GM12874 (cell line): ENCODE results near the gene GLB1L3.

Source experiments
- TF ChIP-seq, protein P1 (sequence below): IDR thresholded peaks from 2 replicates; pipeline ENCODE4 v1.5.1; 2011; ENCODE audit warnings: low read depth, mild to moderate bottlenecking, control low read depth, low read length, moderate library complexity; ENCODE audit not compliant: insufficient read depth

GLB1L3 gene

GRCh38 chr11:134366254-134366653 is 90.1 kb downstream of the GLB1L3 start:
- TF ChIP-seq, protein P1, sequence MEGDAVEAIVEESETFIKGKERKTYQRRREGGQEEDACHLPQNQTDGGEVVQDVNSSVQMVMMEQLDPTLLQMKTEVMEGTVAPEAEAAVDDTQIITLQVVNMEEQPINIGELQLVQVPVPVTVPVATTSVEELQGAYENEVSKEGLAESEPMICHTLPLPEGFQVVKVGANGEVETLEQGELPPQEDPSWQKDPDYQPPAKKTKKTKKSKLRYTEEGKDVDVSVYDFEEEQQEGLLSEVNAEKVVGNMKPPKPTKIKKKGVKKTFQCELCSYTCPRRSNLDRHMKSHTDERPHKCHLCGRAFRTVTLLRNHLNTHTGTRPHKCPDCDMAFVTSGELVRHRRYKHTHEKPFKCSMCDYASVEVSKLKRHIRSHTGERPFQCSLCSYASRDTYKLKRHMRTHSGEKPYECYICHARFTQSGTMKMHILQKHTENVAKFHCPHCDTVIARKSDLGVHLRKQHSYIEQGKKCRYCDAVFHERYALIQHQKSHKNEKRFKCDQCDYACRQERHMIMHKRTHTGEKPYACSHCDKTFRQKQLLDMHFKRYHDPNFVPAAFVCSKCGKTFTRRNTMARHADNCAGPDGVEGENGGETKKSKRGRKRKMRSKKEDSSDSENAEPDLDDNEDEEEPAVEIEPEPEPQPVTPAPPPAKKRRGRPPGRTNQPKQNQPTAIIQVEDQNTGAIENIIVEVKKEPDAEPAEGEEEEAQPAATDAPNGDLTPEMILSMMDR: no peak

GRCh38 chr11:134367781-134368180 is 91.6 kb downstream of the GLB1L3 start:
- TF ChIP-seq, protein P1: no peak
